Kidney (tissue), 14 donors: Measurements from ENCODE around the gene LSM14A. TPM values are rescaled to one million over a fixed set of nuclear protein-coding genes. Genes with fewer than 3 reads are reported as not detected.
A peak's percentile ranks its signal among the peaks of the same experiment; 100 is the strongest.

Experiments used
- DNase-seq, 5 donors: peaks; one replicate each; pipeline ENCODE4 v3.0.0-alpha.2; 2013 to 2020
- FAIRE-seq: peaks from 2 replicates; lab custom pipeline; 2012; peaks lifted over from hg19 to GRCh38; lab: Jason Lieb, UNC
- H3K27ac ChIP-seq, 2 donors: one replicate each; pipeline ENCODE4 v1.7.0; 2013; ENCODE audit warnings: low read depth in 2 of 2, low read length in 2 of 2, inconsistent platforms in 1 of 2
- H3K27me3 ChIP-seq: one replicate; pipeline ENCODE4 v1.7.1; 2013; ENCODE audit warnings: low read length, inconsistent platforms; ENCODE audit not compliant: control insufficient read depth, insufficient read depth
- H3K36me3 ChIP-seq, 3 donors: one replicate each; pipeline versions ENCODE4 v1.7.0 to v1.7.1; 2013; ENCODE audit warnings: low read length in 3 of 3, control low read depth in 1 of 3, inconsistent platforms in 1 of 3; ENCODE audit not compliant: insufficient read depth in 3 of 3, control insufficient read depth in 2 of 3
- H3K4me1 ChIP-seq, 3 donors: one replicate each; pipeline versions ENCODE4 v1.7.0 to v1.7.1; 2013; ENCODE audit warnings: low read length in 3 of 3, inconsistent platforms in 1 of 3, low read depth in 1 of 3; ENCODE audit not compliant: control insufficient read depth in 2 of 3, insufficient read depth in 2 of 3
- H3K4me3 ChIP-seq, 3 donors: one replicate each; pipeline versions ENCODE4 v1.7.0 to v1.8.1; 2013; ENCODE audit warnings: low read length in 3 of 3, control low read depth in 1 of 3, inconsistent platforms in 1 of 3
- H3K9ac ChIP-seq, 3 donors: one replicate each; pipeline versions ENCODE4 v1.7.0 to v1.7.1; 2013; ENCODE audit warnings: low read length in 3 of 3, control low read depth in 1 of 3, inconsistent platforms in 1 of 3
- H3K9me3 ChIP-seq, 3 donors: one replicate each; pipeline versions ENCODE4 v1.7.0 to v1.7.1; 2013; ENCODE audit warnings: low read length in 3 of 3, control low read depth in 1 of 3, inconsistent platforms in 1 of 3; ENCODE audit not compliant: control insufficient read depth in 2 of 3, insufficient read depth in 1 of 3
- intact Hi-C: fragments of 100-400 bp; cut with DNase I; formaldehyde crosslinking; loops from one replicate; pipeline ENCODE4 v1.11.1; 2022
- polyA plus RNA-seq: library from polyadenylated mRNA; stranded (reverse); fragments of 350-450 nt; fragmentation: Illumina TruSeq; extraction: RNeasy Lipid Tissue Mini Kit (QIAGEN cat#74804); gene quantifications from one replicate; pipeline ENCODE4 v1.2.3, GENCODE V29; 2014; ENCODE audit warnings: low read depth, low replicate concordance; ENCODE audit not compliant: insufficient read depth
- total RNA-seq: library from RNA; stranded (reverse); fragmentation: NEBNext Ultra II Directional; extraction: Animal tissue kit (Norgen Biotek cat#: 25700); gene quantifications from one replicate; pipeline ENCODE4 v1.2.1, GENCODE V29; 2021
- TF ChIP-seq, protein P1 (sequence below): IDR thresholded peaks from 3 replicates; pipeline ENCODE4 v1.5.1; 2012; ENCODE audit warnings: mild to moderate bottlenecking, moderate library complexity, borderline replicate concordance; ENCODE audit not compliant: insufficient read depth; ENCODE audit errors: extremely low read depth
- donor health status: control.
- donor health status: control.
- donor health status: control.
- donor health status: control.
- donor health status: control.
- donor health status: DM: yes; HTN: yes; CAD: no.
- donor health status: Normal renal cell carcinoma (clear cell type).

The LSM14A gene
- total and polyA plus RNA-seq, 2 donors from 2014 or later: 49.3 to 114 TPM

GRCh38 chr19:34260771-34261173 is 88.5 kb downstream of the LSM14A start:
- intact Hi-C loops: no loop called here
- TF ChIP-seq, protein P1, sequence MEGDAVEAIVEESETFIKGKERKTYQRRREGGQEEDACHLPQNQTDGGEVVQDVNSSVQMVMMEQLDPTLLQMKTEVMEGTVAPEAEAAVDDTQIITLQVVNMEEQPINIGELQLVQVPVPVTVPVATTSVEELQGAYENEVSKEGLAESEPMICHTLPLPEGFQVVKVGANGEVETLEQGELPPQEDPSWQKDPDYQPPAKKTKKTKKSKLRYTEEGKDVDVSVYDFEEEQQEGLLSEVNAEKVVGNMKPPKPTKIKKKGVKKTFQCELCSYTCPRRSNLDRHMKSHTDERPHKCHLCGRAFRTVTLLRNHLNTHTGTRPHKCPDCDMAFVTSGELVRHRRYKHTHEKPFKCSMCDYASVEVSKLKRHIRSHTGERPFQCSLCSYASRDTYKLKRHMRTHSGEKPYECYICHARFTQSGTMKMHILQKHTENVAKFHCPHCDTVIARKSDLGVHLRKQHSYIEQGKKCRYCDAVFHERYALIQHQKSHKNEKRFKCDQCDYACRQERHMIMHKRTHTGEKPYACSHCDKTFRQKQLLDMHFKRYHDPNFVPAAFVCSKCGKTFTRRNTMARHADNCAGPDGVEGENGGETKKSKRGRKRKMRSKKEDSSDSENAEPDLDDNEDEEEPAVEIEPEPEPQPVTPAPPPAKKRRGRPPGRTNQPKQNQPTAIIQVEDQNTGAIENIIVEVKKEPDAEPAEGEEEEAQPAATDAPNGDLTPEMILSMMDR: no peak
- Histone ChIP-seq H3K36me3 (no peaks in the 10 kb centered on the region), H3K9me3 (no peaks in the 10 kb centered on the region), H3K4me1 (peaks cover 6 to 24% (median 20%) of the 10 kb centered on the region in 3 donors), H3K9ac (peak overlapping the region in 1 of 3 donors; percentile 52), H3K27me3 (no peaks in the 10 kb centered on the region), H3K4me3 (peak overlapping the region in 2 of 3 donors; percentile 12 to 41), H3K27ac (peak overlapping the region in 1 of 2 donors; percentile 51)
- FAIRE-seq (no peak), DNase-seq (peak in 4 of 5 donors; percentile 51 to 83 (median 58))

GRCh38 chr19:34261334-34262109 is 89.2 kb downstream of the LSM14A start:
- FAIRE-seq (no peak), DNase-seq (no peak)
- TF ChIP-seq, protein P1: no peak
- no peaks in the 10 kb centered on the region for H3K36me3 ChIP-seq
- H3K4me3 ChIP-seq: peak overlapping the region in 1 of 3 donors; percentile 41
- H3K4me1 ChIP-seq: peaks cover 6 to 23% (median 20%) of the 10 kb centered on the region in 3 donors
- no peaks in the 10 kb centered on the region for H3K9me3 ChIP-seq
- intact Hi-C loops: no loop called here
- no peak overlapping the region for H3K27ac ChIP-seq
- H3K27me3 ChIP-seq: no peaks in the 10 kb centered on the region
- peak overlapping the region in 1 of 3 donors; percentile 52 for H3K9ac ChIP-seq

- Histone ChIP-seq H3K27me3 (no peaks in the 10 kb centered on the region), H3K4me1 (peaks cover 6 to 23% (median 22%) of the 10 kb centered on the region in 3 donors), H3K27ac (no peak overlapping the region), H3K36me3 (no peaks in the 10 kb centered on the region), H3K9me3 (no peaks in the 10 kb centered on the region), H3K9ac (no peak overlapping the region), H3K4me3 (no peak overlapping the region)
- TF ChIP-seq, protein P1: no peak
- DNase-seq (no peak), FAIRE-seq (no peak)
- intact Hi-C loops: no loop called here
Observed at GRCh38 chr19:34263745-34264237, 91.5 kb downstream of the LSM14A start.
